ENCODE data around the gene NPW.
"Not testable (repeated sequence)": the region's sequence is repeated elsewhere in the genome, so short reads cannot be mapped to it uniquely, and the experiment has no call there.

NPW gene

DNA sequence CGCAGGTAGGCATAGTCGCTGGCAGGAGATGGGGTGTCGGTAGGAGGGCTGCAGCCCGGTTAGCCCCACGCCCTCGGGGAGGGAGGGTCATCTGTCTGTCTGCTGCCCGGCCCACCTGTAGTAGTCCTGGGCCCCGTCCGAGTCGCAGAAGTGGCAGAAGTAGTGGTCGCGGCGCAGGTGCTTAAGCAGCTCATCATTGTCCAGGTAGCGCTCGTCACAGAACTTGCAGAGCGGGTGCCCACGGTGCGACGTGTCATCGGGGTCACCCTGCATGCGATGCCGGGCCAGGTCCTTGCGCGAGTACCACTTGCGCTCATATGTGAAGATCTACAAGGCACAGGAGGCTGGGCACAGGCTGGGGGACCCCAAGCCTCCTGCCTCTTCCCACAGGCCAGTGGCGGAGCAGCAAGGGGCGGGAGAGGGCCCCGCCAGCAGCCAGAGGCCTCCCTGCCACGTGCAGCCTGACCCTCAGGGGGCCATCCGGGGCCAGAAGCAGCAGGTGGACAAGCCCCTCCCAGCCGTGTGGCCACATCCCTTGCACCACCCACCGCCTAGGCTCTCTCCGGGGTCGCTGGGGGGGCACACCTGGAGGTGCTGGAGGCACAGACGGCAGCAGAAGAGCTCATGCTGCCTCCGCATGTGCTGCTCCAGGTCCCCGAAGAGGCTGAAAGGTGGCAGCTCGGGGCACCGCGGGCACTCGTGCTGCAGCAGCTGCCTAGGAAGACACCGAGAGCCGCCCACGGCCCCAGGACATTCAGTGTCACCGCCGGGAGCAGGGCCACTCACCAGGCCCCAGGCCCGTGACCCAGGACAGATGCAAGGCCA, 17.0 kb upstream of the NPW start:
- H3K27ac Mint-ChIP-seq, result no peak overlapping the region

DNA sequence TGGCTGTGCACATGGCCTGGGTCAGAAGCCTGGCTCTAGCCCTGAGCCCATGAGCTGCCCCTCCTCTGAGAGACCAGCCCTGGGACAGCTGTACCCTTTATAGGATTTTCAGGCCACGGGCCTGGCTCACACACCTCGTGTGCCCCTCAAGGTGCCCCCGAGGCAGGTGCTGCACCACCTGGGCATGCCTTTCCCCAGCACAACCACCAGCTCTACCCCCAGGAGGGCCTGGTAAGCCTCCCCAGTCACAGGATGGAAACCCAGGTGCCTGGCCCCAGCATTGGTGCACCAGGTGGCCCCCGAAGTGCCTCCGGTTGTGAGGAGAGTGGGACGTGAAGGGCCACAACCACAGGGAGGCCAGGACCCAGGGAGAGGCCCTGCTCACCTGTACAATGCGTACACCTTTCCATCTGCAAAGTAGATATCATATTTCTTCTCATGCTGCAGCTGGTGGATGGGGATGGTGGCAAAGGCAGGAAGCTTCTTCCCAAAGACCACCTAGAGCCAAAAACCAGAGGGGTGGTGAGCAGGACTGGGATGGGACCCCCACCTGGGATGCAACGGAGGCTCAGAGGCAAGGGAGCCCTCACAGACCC, 16.3 kb upstream of the NPW start:
- H3K4me1 Mint-ChIP-seq (ENCODE audit: low read depth), result peaks cover 56% of the 10 kb centered on the region
- H3K36me3 Mint-ChIP-seq (ENCODE audit: low read depth), result peaks cover 90% of the 10 kb centered on the region
- intact Hi-C loops (cut with micrococcal nuclease), result no loop called here
- H3K27ac Mint-ChIP-seq, result no peak overlapping the region
- peaks cover 2% of the 10 kb centered on the region for H3K27me3 Mint-ChIP-seq
- no peak overlapping the region for H3K4me3 Mint-ChIP-seq
- no peaks in the 10 kb centered on the region for H3K9me3 Mint-ChIP-seq

More for the DNA sequence above, 17.0 kb upstream of the NPW start:
- no peaks in the 10 kb centered on the region for H3K9me3 Mint-ChIP-seq
- H3K27me3 Mint-ChIP-seq, result peaks cover 2% of the 10 kb centered on the region
- peaks cover 49% of the 10 kb centered on the region for H3K4me1 Mint-ChIP-seq (ENCODE audit: low read depth)
- intact Hi-C loops (cut with micrococcal nuclease), result no loop called here
- no peak overlapping the region for H3K4me3 Mint-ChIP-seq
- peaks cover 90% of the 10 kb centered on the region for H3K36me3 Mint-ChIP-seq (ENCODE audit: low read depth)

DNA sequence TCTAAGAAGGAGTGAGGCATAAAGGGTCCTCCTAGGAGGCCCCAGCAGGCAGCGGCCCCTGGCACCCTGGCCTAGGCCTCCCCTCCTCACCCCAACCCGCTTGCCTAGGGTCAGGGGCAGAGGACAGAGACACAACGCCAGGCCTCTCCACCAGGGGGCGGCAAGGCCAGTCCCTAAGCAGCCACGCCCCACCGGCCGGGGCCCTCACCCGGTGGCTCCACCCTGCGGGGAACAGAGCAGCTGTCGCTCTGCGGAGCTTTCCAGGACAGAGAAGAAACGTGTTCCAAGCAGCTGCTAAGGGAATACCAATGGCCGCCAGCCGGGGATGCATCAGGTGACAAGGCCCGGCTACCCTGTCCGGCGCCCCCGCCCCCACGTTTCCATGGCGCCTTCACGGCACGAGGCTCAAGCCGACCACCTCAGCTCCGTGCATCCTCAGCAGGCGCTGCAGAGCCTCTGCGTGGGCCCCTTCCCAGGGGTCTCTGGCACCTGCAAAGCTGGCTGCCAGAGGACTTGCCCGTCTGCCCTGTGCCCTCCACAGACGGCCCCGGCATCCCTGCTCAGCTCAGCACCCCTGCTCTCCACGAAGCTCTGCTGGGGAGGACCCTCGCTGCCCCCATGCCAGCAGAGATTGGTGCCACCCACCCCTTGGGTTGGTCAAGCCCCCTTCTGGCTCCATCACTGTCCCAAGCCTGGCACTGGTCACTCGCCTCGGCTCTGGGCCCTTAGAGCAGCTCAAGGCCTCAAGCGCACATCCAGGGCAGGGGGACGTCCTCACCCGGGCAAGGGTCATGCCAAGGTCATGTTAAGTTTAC, 15.6 kb upstream of the NPW start:
- H3K27me3 Mint-ChIP-seq, result peaks cover 2% of the 10 kb centered on the region
- H3K4me3 Mint-ChIP-seq, result peak overlapping the region; percentile 5
- no peaks in the 10 kb centered on the region for H3K9me3 Mint-ChIP-seq
- peaks cover 86% of the 10 kb centered on the region for H3K36me3 Mint-ChIP-seq (ENCODE audit: low read depth)
- intact Hi-C loops (cut with micrococcal nuclease), result loop anchor here (1.0 kb wide), 1 partner anchor 149 kb away; no protein-coding TSS in a partner anchor
- H3K27ac Mint-ChIP-seq, result peak overlapping the region; percentile 40
- peaks cover 63% of the 10 kb centered on the region for H3K4me1 Mint-ChIP-seq (ENCODE audit: low read depth)

DNA sequence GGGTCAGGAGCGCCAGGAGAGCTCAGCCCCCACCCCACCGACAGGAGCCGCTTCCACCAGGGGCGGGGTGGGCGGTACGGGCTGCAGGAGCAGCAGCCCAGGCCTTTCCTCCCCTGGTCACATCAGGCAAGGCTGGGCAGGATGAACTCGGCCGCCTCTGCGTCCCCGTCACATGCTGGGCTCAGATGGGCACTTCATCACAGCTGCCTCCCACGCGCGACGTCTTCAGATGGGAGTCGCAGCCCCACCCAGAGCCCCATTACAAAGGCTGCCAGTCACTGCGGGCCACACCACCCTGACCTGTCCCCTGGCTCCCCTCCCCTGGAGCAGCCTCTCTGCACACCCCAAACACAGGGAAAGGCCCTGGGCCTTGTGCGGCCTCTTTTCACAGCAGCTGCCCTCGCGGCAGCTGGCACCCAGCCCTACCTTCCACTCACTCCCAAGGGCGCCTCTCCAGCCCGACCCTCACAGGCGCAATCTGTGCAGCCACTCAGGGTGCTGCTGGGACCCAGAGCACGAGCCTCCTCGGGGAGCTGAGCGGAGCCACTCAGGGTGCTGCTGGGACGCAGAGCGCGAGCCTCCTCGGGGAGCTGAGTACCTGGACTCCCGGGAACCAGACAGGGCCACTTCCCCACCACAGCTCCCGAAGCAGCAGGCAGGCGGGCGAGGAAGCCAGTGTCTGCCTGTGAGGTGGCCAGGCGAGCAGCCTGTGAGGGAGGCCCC, 14.6 kb upstream of the NPW start:
- H3K4me1 Mint-ChIP-seq (ENCODE audit: low read depth), result peaks cover 60% of the 10 kb centered on the region
- intact Hi-C loops (cut with micrococcal nuclease), result loop anchor here (1.0 kb wide), 1 partner anchor 148 kb away; no protein-coding TSS in a partner anchor
- H3K36me3 Mint-ChIP-seq (ENCODE audit: low read depth), result peaks cover 76% of the 10 kb centered on the region
- H3K27ac Mint-ChIP-seq, result peak overlapping the region; percentile 40
- H3K4me3 Mint-ChIP-seq, result no peak overlapping the region
- H3K9me3 Mint-ChIP-seq, result no peaks in the 10 kb centered on the region
- peaks cover 2% of the 10 kb centered on the region for H3K27me3 Mint-ChIP-seq

DNA sequence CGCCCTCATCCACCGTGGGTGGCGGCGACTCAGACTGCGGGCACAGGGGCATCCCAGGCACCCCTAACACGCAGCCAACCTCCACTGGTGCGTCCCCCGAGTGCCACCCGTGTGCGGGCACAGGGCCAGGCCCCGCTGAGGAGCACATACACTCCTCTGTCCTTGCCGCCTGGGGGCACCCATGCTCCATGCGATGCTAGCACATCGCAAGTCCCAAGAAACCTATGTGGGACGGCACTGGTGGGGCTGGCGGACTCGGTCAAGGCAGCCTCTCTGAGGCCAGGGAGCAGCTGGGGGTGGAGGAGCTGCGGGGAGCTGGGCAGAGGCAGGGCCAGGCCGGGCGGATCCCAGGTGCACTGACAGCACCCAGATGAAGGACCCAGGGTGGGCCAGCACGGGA, 13.9 kb upstream of the NPW start:
- Mint-ChIP-seq H3K27me3 (peaks cover 2% of the 10 kb centered on the region), H3K36me3 (ENCODE audit: low read depth) (peaks cover 69% of the 10 kb centered on the region), H3K27ac (peak overlapping the region; percentile 40), H3K4me3 (peak overlapping the region; percentile 45), H3K9me3 (no peaks in the 10 kb centered on the region), H3K4me1 (ENCODE audit: low read depth) (peaks cover 60% of the 10 kb centered on the region)
- intact Hi-C loops (cut with micrococcal nuclease), result no loop called here

DNA sequence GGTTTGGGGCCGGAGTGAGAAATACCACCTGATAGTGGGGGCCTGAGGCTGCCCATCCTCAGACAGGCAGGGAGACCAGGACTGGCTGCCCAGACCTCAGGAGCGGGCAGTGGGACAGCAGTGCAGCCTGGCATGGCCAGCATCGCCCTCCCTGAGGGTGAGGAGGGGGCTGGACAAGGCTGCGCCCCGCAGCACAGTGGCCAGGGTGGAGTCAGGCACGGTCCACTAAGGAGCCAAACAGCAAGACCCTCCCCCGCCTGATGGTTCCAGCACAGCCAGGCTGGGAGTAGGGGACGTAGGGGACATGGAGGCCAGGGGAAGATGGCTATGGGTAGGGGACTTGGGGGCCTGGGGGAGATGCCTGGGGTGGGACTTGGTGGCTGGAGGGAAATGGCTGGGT, 13.3 kb upstream of the NPW start:
- Mint-ChIP-seq H3K27me3 (peaks cover 2% of the 10 kb centered on the region), H3K4me3 (no peak overlapping the region), H3K36me3 (ENCODE audit: low read depth) (peaks cover 63% of the 10 kb centered on the region), H3K27ac (peak overlapping the region; percentile 40), H3K9me3 (no peaks in the 10 kb centered on the region), H3K4me1 (ENCODE audit: low read depth) (peaks cover 59% of the 10 kb centered on the region)
- intact Hi-C loops (cut with micrococcal nuclease), result no loop called here

DNA sequence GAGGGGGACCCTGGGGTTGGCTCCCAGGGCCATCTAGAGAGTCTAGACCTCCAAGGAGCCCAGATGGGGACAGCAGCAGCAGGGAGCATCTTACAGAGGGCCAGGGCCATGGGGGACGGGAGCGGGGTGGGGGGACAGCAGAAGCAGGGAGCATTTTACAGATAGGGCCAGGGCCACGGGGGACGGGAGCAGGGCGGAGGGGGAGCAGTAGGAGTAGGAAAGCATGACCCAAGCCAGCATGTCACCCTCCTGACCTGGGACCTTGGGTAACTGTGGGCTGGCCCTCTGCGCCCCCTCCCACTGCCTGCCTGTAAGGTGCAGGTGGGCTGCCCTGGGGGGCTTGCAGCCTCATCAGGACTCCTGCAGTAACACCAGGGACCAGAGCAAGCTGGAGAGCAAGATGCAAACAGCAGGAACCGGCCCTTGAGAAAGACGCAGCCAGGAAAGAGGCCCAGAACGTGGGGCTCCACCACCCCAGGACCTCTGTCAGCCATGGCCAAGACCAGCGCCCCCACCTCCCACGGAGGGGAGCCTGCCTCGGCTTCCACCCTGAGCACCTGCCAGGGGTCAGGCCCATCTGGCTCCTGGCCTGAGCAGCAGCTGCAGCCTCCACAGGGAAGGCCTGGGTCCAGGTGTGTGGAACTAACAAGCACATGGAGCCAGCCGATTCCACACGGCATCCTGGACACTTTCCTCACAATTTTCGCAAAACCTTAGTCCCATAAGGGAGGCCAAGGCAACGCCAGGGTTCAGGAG, 12.3 kb upstream of the NPW start:
- no peaks in the 10 kb centered on the region for H3K9me3 Mint-ChIP-seq
- intact Hi-C loops (cut with micrococcal nuclease), result no loop called here
- H3K4me1 Mint-ChIP-seq (ENCODE audit: low read depth), result peaks cover 59% of the 10 kb centered on the region
- H3K4me3 Mint-ChIP-seq, result peak overlapping the region; percentile 81
- peaks cover 2% of the 10 kb centered on the region for H3K27me3 Mint-ChIP-seq
- H3K27ac Mint-ChIP-seq, result peak overlapping the region; percentile 73
- peaks cover 53% of the 10 kb centered on the region for H3K36me3 Mint-ChIP-seq (ENCODE audit: low read depth)

DNA sequence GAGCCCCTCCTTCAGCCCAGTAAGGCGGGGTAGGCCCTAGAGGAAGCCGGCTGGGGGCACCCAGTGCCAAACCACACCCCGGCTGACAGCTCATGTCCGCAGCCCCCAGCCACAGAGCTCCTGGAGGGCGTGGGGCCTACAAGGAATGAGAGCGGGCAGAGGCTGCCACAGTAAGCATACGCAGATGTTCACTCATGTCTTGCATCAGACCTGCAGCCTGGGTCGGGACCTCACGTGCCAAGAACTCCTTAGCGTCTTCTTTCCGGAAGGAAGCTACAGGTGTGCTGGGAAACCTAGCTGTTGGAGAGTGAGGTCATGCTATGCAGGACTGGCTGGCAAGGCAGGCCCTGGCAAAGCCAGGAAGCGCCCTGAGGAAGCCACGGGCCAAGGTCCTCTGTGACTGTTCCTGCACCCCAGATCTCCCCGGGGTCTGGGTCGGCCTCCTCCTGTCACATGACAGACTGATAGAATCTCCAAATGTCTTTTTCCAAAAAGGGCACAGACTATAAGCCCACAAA, 11.5 kb upstream of the NPW start:
- Mint-ChIP-seq H3K9me3 (no peaks in the 10 kb centered on the region), H3K4me1 (ENCODE audit: low read depth) (peaks cover 59% of the 10 kb centered on the region)
- intact Hi-C loops (cut with micrococcal nuclease), result no loop called here

DNA sequence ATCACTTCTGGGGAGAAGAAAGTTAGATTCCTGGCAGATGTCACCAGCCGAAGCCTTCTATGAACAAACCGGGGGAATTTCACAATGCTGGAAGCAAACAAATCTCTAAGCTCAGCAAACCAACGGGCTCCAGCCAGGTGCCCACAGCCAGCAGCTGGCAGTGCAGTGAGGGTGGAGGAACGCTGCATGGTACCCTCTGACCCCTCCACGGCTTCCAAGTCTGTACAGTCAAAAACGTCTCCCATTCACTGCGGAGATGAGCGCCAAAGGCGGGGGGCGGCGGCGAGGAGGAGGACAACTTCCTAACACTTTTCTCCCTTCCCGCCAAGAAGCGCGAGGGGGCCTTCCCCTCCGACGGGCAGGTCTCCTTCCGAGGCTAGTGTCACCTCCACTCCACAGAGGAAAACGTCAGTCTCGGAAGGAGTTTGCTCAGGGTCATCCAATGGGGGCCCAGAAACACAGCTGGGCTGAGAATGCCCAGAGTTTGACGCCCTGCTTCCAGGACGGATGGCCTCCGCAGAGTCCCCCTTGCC, 10.9 kb upstream of the NPW start:
- H3K4me1 Mint-ChIP-seq (ENCODE audit: low read depth), result peaks cover 59% of the 10 kb centered on the region
- peak overlapping the region; percentile 81 for H3K4me3 Mint-ChIP-seq
- H3K9me3 Mint-ChIP-seq, result no peaks in the 10 kb centered on the region
- peaks cover 2% of the 10 kb centered on the region for H3K27me3 Mint-ChIP-seq
- intact Hi-C loops (cut with micrococcal nuclease), result no loop called here
- peak overlapping the region; percentile 73 for H3K27ac Mint-ChIP-seq
- H3K36me3 Mint-ChIP-seq (ENCODE audit: low read depth), result peaks cover 40% of the 10 kb centered on the region

More for the DNA sequence above, 11.5 kb upstream of the NPW start:
- H3K4me3 Mint-ChIP-seq, result peak overlapping the region; percentile 81
- peak overlapping the region; percentile 73 for H3K27ac Mint-ChIP-seq
- peaks cover 2% of the 10 kb centered on the region for H3K27me3 Mint-ChIP-seq
- H3K36me3 Mint-ChIP-seq (ENCODE audit: low read depth), result peaks cover 45% of the 10 kb centered on the region

DNA sequence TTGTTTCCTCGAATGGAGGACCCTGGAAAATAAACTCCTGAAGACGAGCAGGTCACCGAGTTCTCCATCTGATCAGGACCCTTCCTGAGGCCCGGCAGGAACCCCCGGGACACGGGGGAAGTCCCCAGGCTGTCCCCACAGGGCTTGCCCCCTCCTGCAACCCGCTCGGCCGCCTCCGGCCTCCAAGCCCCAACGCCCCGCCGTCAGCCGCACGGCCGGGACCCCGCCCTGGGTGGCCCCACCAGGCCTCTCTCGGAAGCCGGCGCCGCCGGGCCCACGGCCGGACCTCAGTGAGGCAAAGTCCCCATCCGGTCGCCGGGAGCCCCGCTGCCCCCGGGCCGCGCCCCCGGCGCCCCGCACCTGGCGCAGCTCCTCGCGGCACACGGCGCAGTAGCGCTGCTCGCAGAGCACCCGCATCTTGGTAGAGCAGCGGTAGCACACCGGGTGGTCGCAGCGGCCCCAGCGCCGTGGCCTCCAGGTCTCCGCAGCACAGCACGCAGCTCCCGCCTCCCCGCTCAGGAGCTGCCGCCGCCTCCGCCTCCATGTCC, 10.3 kb upstream of the NPW start:
- H3K4me3 Mint-ChIP-seq, result peak overlapping the region; percentile 81
- H3K4me1 Mint-ChIP-seq (ENCODE audit: low read depth), result peaks cover 55% of the 10 kb centered on the region
- H3K27ac Mint-ChIP-seq, result peak overlapping the region; percentile 92
- H3K36me3 Mint-ChIP-seq (ENCODE audit: low read depth), result peaks cover 40% of the 10 kb centered on the region
- intact Hi-C loops (cut with micrococcal nuclease), result no loop called here
- H3K27me3 Mint-ChIP-seq, result peaks cover 2% of the 10 kb centered on the region
- H3K9me3 Mint-ChIP-seq, result no peaks in the 10 kb centered on the region

DNA sequence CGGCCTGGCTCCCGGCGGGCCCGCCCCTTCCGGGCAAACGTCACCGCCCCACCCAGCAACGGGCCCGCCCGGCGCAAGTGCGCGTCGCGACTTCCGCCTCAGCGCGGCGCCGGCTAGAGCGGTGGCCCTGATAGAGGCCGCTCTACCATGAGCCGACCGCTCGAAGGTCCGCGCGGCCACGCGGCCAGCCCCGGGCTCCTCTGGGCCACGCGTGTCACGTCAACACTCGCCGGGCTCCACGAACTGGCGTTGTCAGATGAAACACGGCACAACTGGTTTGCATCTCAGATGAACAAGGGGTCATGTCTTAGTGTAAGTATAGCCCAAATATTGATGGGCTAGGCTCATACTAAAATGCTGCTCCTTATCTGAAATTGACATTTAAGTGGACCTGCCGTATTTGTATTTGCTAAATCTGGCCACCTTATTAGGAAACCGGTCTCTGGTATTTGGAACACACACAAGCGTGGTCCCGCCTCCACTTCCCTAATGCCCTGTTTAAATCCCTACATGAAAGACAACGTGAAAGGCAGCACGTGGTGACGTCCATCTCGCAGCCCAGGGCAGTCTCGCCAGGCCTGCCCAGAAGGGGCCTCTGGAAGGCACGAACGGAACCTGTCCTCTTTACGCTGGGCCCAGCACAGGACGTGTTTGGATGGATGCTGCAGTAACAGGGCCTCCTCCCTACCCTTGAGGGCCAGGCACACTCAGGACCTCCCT, 9.6 kb upstream of the NPW start, which contains the start of gene ZNF598:
ZNF598 (minus strand) TSS at position 31 of the 720 bp plus-strand sequence.
- intact Hi-C loops (cut with micrococcal nuclease), result no loop called here
- peaks cover 48% of the 10 kb centered on the region for H3K4me1 Mint-ChIP-seq (ENCODE audit: low read depth)
- H3K27ac Mint-ChIP-seq, result peak within 1 kb of the TSS; percentile 92
- peaks cover 33% of the 10 kb centered on the region for H3K36me3 Mint-ChIP-seq (ENCODE audit: low read depth)
- peaks cover 2% of the 10 kb centered on the region for H3K27me3 Mint-ChIP-seq
- peak within 1 kb of the TSS; percentile 81 for H3K4me3 Mint-ChIP-seq
- no peaks in the 10 kb centered on the region for H3K9me3 Mint-ChIP-seq

DNA sequence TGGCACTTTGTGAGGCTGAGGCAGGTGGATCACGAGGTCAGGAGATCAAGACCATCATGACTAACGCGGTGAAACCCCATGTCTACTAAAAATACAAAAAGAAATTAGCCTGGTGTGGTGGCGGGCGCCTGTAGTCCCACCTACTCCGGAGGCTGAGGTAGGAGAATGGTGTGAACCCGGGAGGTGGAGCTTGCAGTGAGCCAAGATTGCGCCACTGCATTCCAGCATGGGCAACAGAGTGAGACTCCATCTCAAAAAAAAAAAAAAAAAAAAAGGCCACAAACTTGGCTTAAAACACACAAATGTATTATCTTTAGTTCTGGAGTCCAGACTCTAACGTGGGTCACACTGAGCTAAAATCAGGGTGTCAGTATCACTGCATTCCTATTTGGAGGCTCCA, 7.9 kb upstream of the NPW start:
- H3K36me3 Mint-ChIP-seq (ENCODE audit: low read depth), result peaks cover 17% of the 10 kb centered on the region
- intact Hi-C loops (cut with micrococcal nuclease); H3K4me3 Mint-ChIP-seq; H3K27me3 Mint-ChIP-seq; H3K27ac Mint-ChIP-seq; H3K9me3 Mint-ChIP-seq: not testable (repeated sequence)
- H3K4me1 Mint-ChIP-seq (ENCODE audit: low read depth), result peaks cover 40% of the 10 kb centered on the region

All from dendritic cell treated with granulocyte-macrophage colony-stimulating factor and Interleukin-4, amounts not matched to agents 40 ng/mL and 50 ng/mL, for 4 days (primary cell).